CD4-positive, alpha-beta T cell (primary cell): Measurements from ENCODE around the gene WFIKKN1. TPM values are rescaled to one million over a fixed set of nuclear protein-coding genes. Genes with fewer than 3 reads are reported as not detected.

Source experiments
- ATAC-seq: fragments of 200-7000 bp; cut with Tn5 transposase; one replicate; pipeline ENCODE4 v1.10.0; 2022; ENCODE audit warnings: mild to moderate bottlenecking; ENCODE audit not compliant: poor library complexity
- CTCF ChIA-PET: fragments of 350-600 bp; sonication (Branson Sonifier 250); formaldehyde crosslinking; loops from one replicate; lab custom pipeline; 2021; ENCODE audit warnings: antibody characterized with exemption, inconsistent platforms; lab: Charles Lee
- POLR2A ChIA-PET: fragments of 350-600 bp; sonication (Branson Sonifier 250); formaldehyde crosslinking; loops from one replicate; lab custom pipeline; 2021; ENCODE audit warnings: antibody characterized with exemption, inconsistent platforms; lab: Charles Lee
- DNase-seq, 14 experiments: peaks; one replicate each; pipeline ENCODE4 v3.0.0-alpha.2; 2013 to 2020; ENCODE audit warnings: mixed read lengths in 2 of 14
- H3K27ac ChIP-seq, 2 donors: one replicate each; pipeline versions ENCODE4 v1.5.1 to v1.7.0; 2013; ENCODE audit warnings: low read length in 2 of 2, low read depth in 1 of 2, mild to moderate bottlenecking in 1 of 2
- H3K27me3 ChIP-seq, 2 experiments: 1 replicate in 1 of 2; 2 replicates in 1 of 2; pipeline versions ENCODE4 v1.6.1 to v1.7.0; 2013; ENCODE audit warnings: low read length in 2 of 2, control low read depth in 1 of 2, mild to moderate bottlenecking in 1 of 2, moderate library complexity in 1 of 2; ENCODE audit not compliant: insufficient read depth in 2 of 2, control insufficient read depth in 1 of 2
- H3K36me3 ChIP-seq: one replicate; pipeline ENCODE4 v1.6.1; 2013; ENCODE audit warnings: low read length, control low read depth; ENCODE audit not compliant: insufficient read depth
- H3K4me1 ChIP-seq: one replicate; pipeline ENCODE4 v1.6.1; 2013; ENCODE audit warnings: low read length, control low read depth; ENCODE audit not compliant: insufficient read depth
- H3K4me3 ChIP-seq: one replicate; pipeline ENCODE4 v1.5.1; 2013; ENCODE audit warnings: mild to moderate bottlenecking, low read length, moderate library complexity
- H3K9me3 ChIP-seq, 2 experiments: 1 replicate in 1 of 2; 2 replicates in 1 of 2; pipeline versions ENCODE4 v1.6.1 to v1.7.0; 2013; ENCODE audit warnings: low read length in 2 of 2, mild to moderate bottlenecking in 2 of 2, control low read depth in 1 of 2, moderate library complexity in 1 of 2; ENCODE audit not compliant: control insufficient read depth in 1 of 2, insufficient read depth in 1 of 2
- H3K27ac Mint-ChIP-seq: one replicate; pipeline ENCODE4 v1.8.0; 2020; ENCODE audit warnings: mixed read lengths
- H3K27me3 Mint-ChIP-seq: one replicate; pipeline ENCODE4 v1.8.0; 2021; ENCODE audit warnings: mixed read lengths
- H3K36me3 Mint-ChIP-seq: one replicate; pipeline ENCODE4 v1.8.0; 2021; ENCODE audit warnings: low read depth, mixed read lengths
- H3K4me1 Mint-ChIP-seq: one replicate; pipeline ENCODE4 v1.8.0; 2021; ENCODE audit warnings: low read depth, mixed read lengths
- H3K4me3 Mint-ChIP-seq: one replicate; pipeline ENCODE4 v1.8.0; 2020; ENCODE audit warnings: mild to moderate bottlenecking, mixed read lengths
- H3K9me3 Mint-ChIP-seq: one replicate; pipeline ENCODE4 v1.8.0; 2020; ENCODE audit warnings: mixed read lengths
- CTCF ChIP-seq: fragments of 200-600 bp; IDR thresholded peaks from one replicate; pipeline ENCODE4 v1.8.0; 2022; ENCODE audit warnings: antibody characterized with exemption, mild to moderate bottlenecking
- intact Hi-C, 2 experiments: fragments of 100-400 bp; cut with DNase I in 1 of 2; cut with micrococcal nuclease in 1 of 2; formaldehyde crosslinking; loops; one replicate each; pipeline versions ENCODE4 v1.15.1 to v1.9.0; 2023 to 2025; cut with DNase I, micrococcal nuclease
- total RNA-seq, 174 experiments: library from RNA in 2 of 174; stranded (reverse) in 2 of 174; gene quantifications; one replicate each; pipeline ENCODE4 v1.2.3 and lab custom pipeline; 2021 to 2026

Gene WFIKKN1
- total RNA-seq, 2 experiments from 2014 or later: 0.64 to 0.99 TPM

GRCh38 chr16:586047-586644 lies 44.6 kb upstream of the WFIKKN1 start:
- no peaks in the 10 kb centered on the region for H3K36me3 ChIP-seq
- no peak overlapping the region for H3K27ac ChIP-seq
- intact Hi-C loops: no loop called here
- TF ChIP-seq CTCF: no peak
- Mint-ChIP-seq H3K9me3 (no peaks in the 10 kb centered on the region), H3K4me1 (peaks cover 8% of the 10 kb centered on the region), H3K36me3 (peaks cover 17% of the 10 kb centered on the region), H3K27ac (no peak overlapping the region), H3K27me3 (no peaks in the 10 kb centered on the region), H3K4me3 (peak overlapping the region; percentile 51)
- no peak for ATAC-seq
- no peak for DNase-seq
- CTCF ChIA-PET: no interaction called here
- no peak overlapping the region for H3K4me3 ChIP-seq
- POLR2A ChIA-PET: no interaction called here
- no peaks in the 10 kb centered on the region for H3K27me3 ChIP-seq
- H3K9me3 ChIP-seq: no peaks in the 10 kb centered on the region
- peaks cover 26% of the 10 kb centered on the region for H3K4me1 ChIP-seq

GRCh38 chr16:586645-587590 lies 43.9 kb upstream of the WFIKKN1 start:
- Mint-ChIP-seq H3K4me3 (peak overlapping the region; percentile 80), H3K27me3 (no peaks in the 10 kb centered on the region), H3K9me3 (no peaks in the 10 kb centered on the region), H3K4me1 (peaks cover 10% of the 10 kb centered on the region), H3K36me3 (peaks cover 17% of the 10 kb centered on the region), H3K27ac (peak overlapping the region; percentile 95)
- no peaks in the 10 kb centered on the region for H3K9me3 ChIP-seq
- intact Hi-C loops: no loop called here
- no peak overlapping the region for H3K27ac ChIP-seq
- H3K4me3 ChIP-seq: no peak overlapping the region
- H3K4me1 ChIP-seq: peaks cover 32% of the 10 kb centered on the region
- H3K27me3 ChIP-seq: no peaks in the 10 kb centered on the region
- no peak for TF ChIP-seq CTCF
- CTCF ChIA-PET: no interaction called here
- ATAC-seq: no peak
- H3K36me3 ChIP-seq: no peaks in the 10 kb centered on the region
- DNase-seq: no peak
- POLR2A ChIA-PET: interaction anchor here (2.7 kb wide), 1 partner anchor 50 kb away, joined by 18 read pairs; the partner anchor contains the start of gene METTL26

GRCh38 chr16:588639-588888 lies 42.2 kb upstream of the WFIKKN1 start:
- Mint-ChIP-seq H3K36me3 (peaks cover 17% of the 10 kb centered on the region), H3K4me3 (peak overlapping the region; percentile 99), H3K27me3 (no peaks in the 10 kb centered on the region), H3K9me3 (no peaks in the 10 kb centered on the region), H3K4me1 (peaks cover 13% of the 10 kb centered on the region), H3K27ac (peak overlapping the region; percentile 95)
- POLR2A ChIA-PET: interaction anchor here (0.8 to 2.7 kb wide), 8 partner anchors 10 to 200 kb away, joined by 3 to 18 read pairs (median 4); partner anchors contain the start of genes CAPN15, CHTF18, DECR2 and METTL26
- TF ChIP-seq CTCF: no peak
- H3K27me3 ChIP-seq: no peaks in the 10 kb centered on the region
- peaks cover 2% of the 10 kb centered on the region for H3K36me3 ChIP-seq
- H3K9me3 ChIP-seq: no peaks in the 10 kb centered on the region
- H3K4me1 ChIP-seq: peaks cover 39% of the 10 kb centered on the region
- ATAC-seq (peak; percentile 37), DNase-seq (peak in 13 of 14 experiments; percentile 38 to 87 (median 60))
- peak overlapping the region; percentile 84 to 85 for H3K27ac ChIP-seq
- intact Hi-C loops: loop anchor here (2.0 kb wide), 2 partner anchors 48 to 720 kb away; partner anchors contain the start of genes METTL26 (in 1 of the 2) and UBE2I (in 1 of the 2)
- CTCF ChIA-PET: interaction anchor here (1.0 to 1.6 kb wide), 3 partner anchors 9 to 152 kb away, joined by 3 to 8 read pairs (median 3); partner anchors contain the start of genes CIAO3 and METTL26
- H3K4me3 ChIP-seq: peak overlapping the region; percentile 80
